Suprapubic skin (tissue), 3 donors: ENCODE data around the gene RC3H1.

Experiments used
- EP300 ChIP-seq: sonication (generic); formaldehyde crosslinking; IDR thresholded peaks from one replicate; pipeline ENCODE4 v1.6.1; 2017; ENCODE audit warnings: antibody characterized with exemption
- POLR2A ChIP-seq, 2 donors: fragments of 450-650 bp; IDR thresholded peaks; one replicate each; pipeline ENCODE4 v1.6.1; 2017; ENCODE audit warnings: antibody characterized with exemption in 2 of 2, mild to moderate bottlenecking in 2 of 2, moderate library complexity in 2 of 2
- TF ChIP-seq, protein P1 (sequence below), 2 donors: fragments of 200-600 bp in 1 of 2; fragments of 450-650 bp in 1 of 2; sonication (generic) in 1 of 2; IDR thresholded peaks; one replicate each; pipeline ENCODE4 v1.5.1; 2016 to 2019; ENCODE audit warnings: antibody characterized with exemption in 2 of 2, mild to moderate bottlenecking in 1 of 2, moderate library complexity in 1 of 2

DNA sequence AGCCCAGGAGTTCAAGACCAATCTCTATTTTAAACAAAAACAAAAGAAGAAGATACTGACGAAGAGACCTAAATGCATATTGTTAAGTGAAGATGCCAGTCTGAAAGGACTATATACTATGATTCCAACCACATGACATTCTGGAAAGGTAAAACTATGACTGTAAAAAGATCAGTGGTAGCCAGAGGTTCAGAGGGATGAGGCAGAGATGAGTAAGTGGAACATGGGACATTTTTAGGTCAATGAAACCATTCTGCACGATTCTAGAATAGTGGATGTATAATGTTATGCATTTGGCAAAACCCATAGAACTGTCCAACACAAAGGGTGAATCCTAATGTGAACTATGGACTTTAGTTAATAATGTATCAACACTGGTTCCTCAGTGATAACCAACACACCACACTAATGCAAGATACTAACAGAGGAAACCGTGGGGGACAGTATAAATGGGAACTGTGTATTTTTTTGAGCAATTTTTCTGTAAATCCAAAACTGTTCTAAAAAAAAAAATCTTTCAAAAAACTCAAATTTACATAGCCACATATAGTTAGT lies 8.2 kb downstream of the RC3H1 start:
- TF ChIP-seq EP300 (no peak), POLR2A (IDR thresholded peaks at IDR 0.05) (no peak)
- TF ChIP-seq, protein P1, sequence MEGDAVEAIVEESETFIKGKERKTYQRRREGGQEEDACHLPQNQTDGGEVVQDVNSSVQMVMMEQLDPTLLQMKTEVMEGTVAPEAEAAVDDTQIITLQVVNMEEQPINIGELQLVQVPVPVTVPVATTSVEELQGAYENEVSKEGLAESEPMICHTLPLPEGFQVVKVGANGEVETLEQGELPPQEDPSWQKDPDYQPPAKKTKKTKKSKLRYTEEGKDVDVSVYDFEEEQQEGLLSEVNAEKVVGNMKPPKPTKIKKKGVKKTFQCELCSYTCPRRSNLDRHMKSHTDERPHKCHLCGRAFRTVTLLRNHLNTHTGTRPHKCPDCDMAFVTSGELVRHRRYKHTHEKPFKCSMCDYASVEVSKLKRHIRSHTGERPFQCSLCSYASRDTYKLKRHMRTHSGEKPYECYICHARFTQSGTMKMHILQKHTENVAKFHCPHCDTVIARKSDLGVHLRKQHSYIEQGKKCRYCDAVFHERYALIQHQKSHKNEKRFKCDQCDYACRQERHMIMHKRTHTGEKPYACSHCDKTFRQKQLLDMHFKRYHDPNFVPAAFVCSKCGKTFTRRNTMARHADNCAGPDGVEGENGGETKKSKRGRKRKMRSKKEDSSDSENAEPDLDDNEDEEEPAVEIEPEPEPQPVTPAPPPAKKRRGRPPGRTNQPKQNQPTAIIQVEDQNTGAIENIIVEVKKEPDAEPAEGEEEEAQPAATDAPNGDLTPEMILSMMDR (IDR thresholded peaks at IDR 0.05): no peak
